BLaER1 treated with 17β-estradiol and CSF1 and Interleukin-3, amounts not matched to agents 10 nM and 100 nM (cell line): Measurements from ENCODE around the gene BAAT.

Experiments used
- H3K27ac ChIP-seq, 11 experiments: shearing (Covaris generic); formaldehyde crosslinking; 2 replicates each; pipeline ENCODE4 v1.8.1; 2022
- H3K27me3 ChIP-seq, 11 experiments: shearing (Covaris generic); formaldehyde crosslinking; 2 replicates each; pipeline ENCODE4 v1.8.1; 2022
- H3K36me3 ChIP-seq, 11 experiments: shearing (Covaris generic); formaldehyde crosslinking; 2 replicates each; pipeline ENCODE4 v1.8.1; 2022
- H3K4me1 ChIP-seq, 10 experiments: shearing (Covaris generic); formaldehyde crosslinking; 2 replicates each; pipeline ENCODE4 v1.8.1; 2022
- H3K4me2 ChIP-seq, 11 experiments: shearing (Covaris generic); formaldehyde crosslinking; 2 replicates each; pipeline ENCODE4 v1.8.1; 2022
- H3K4me3 ChIP-seq, 10 experiments: shearing (Covaris generic); formaldehyde crosslinking; 2 replicates each; pipeline ENCODE4 v1.8.1; 2022
- H3K9ac ChIP-seq, 11 experiments: shearing (Covaris generic); formaldehyde crosslinking; 2 replicates each; pipeline ENCODE4 v1.8.1; 2022
- H3K9me3 ChIP-seq, 11 experiments: shearing (Covaris generic); formaldehyde crosslinking; replicated peaks in 1 of 11; 2 replicates each; pipeline ENCODE4 v1.8.1; 2022
- H4K20me1 ChIP-seq, 11 experiments: shearing (Covaris generic); formaldehyde crosslinking; 2 replicates each; pipeline ENCODE4 v1.8.1; 2022
- Cebpa-rat ChIP-seq, 11 experiments: shearing (Covaris generic); IDR thresholded peaks; 2 replicates each; pipeline ENCODE4 v1.8.1; 2022

Gene BAAT

GRCh38 chr9:101418518-101419430, 34.0 kb upstream of the BAAT start:
- Histone ChIP-seq H3K4me3 (no peak overlapping the region), H3K9me3 (peaks cover 12 to 21% (median 19%) of the 10 kb centered on the region in 11 experiments; a peak in 21 of 22 replicates), H3K9ac (no peak overlapping the region), H3K27ac (peak overlapping the region in 7 of 11 experiments; percentile 16 to 60 (median 32); a peak in 9 of 22 replicates), H3K4me1 (peaks cover 15 to 23% (median 17%) of the 10 kb centered on the region in 10 experiments), H3K36me3 (peaks cover 3 to 17% (median 11%) of the 10 kb centered on the region in 11 experiments; a peak in 13 of 22 replicates), H3K27me3 (no peaks in the 10 kb centered on the region), H4K20me1 (no peaks in the 10 kb centered on the region), H3K4me2 (peak overlapping the region in 8 of 11 experiments; percentile 8 to 61 (median 48); a peak in 9 of 22 replicates)
- no peak for TF ChIP-seq Cebpa-rat (IDR thresholded peaks at IDR 0.05)

- H4K20me1 ChIP-seq, result no peaks in the 10 kb centered on the region
- peaks cover 3 to 25% (median 14%) of the 10 kb centered on the region in 11 experiments; a peak in 15 of 22 replicates for H3K36me3 ChIP-seq
- H3K4me1 ChIP-seq, result peaks cover 15 to 23% (median 17%) of the 10 kb centered on the region in 10 experiments
- H3K9ac ChIP-seq, result no peak overlapping the region
- H3K4me2 ChIP-seq, result peak overlapping the region; percentile 0 to 61 (median 46); a peak in 18 of 22 replicates
- peak in 2 of 11 experiments; percentile 21 to 24; a peak in 2 of 22 replicates for TF ChIP-seq Cebpa-rat (IDR thresholded peaks at IDR 0.05)
- no peak overlapping the region for H3K4me3 ChIP-seq
- peak overlapping the region in 5 of 11 experiments; percentile 20 to 60 (median 39); a peak in 8 of 22 replicates for H3K27ac ChIP-seq
- H3K27me3 ChIP-seq, result no peaks in the 10 kb centered on the region
- H3K9me3 ChIP-seq, result peaks cover 19 to 29% (median 26%) of the 10 kb centered on the region in 11 experiments
Measured at GRCh38 chr9:101417977-101418376, 33.2 kb upstream of the BAAT start.

- peaks cover 15 to 23% (median 17%) of the 10 kb centered on the region in 10 experiments for H3K4me1 ChIP-seq
- TF ChIP-seq Cebpa-rat (IDR thresholded peaks at IDR 0.05), result no peak
- peaks cover 3 to 30% (median 19%) of the 10 kb centered on the region in 11 experiments; a peak in 15 of 22 replicates for H3K36me3 ChIP-seq
- peaks cover 25 to 35% (median 31%) of the 10 kb centered on the region in 11 experiments for H3K9me3 ChIP-seq
- no peaks in the 10 kb centered on the region for H3K27me3 ChIP-seq
- H3K9ac ChIP-seq, result no peak overlapping the region
- H4K20me1 ChIP-seq, result no peaks in the 10 kb centered on the region
- H3K4me2 ChIP-seq, result peak overlapping the region in 10 of 11 experiments; percentile 0 to 61 (median 42); a peak in 16 of 22 replicates
- H3K4me3 ChIP-seq, result no peak overlapping the region
- peak overlapping the region in 5 of 11 experiments; percentile 20 to 47 (median 35); a peak in 8 of 22 replicates for H3K27ac ChIP-seq
Measured at GRCh38 chr9:101417389-101417788, 32.6 kb upstream of the BAAT start.

GRCh38 chr9:101415578-101415977, 30.8 kb upstream of the BAAT start:
- Histone ChIP-seq H3K4me2 (no peak overlapping the region), H4K20me1 (no peaks in the 10 kb centered on the region), H3K4me1 (peaks cover 15 to 25% (median 18%) of the 10 kb centered on the region in 10 experiments), H3K9ac (no peak overlapping the region), H3K27me3 (no peaks in the 10 kb centered on the region), H3K4me3 (no peak overlapping the region), H3K27ac (no peak overlapping the region), H3K36me3 (peaks cover 3 to 38% (median 31%) of the 10 kb centered on the region in 11 experiments; a peak in 19 of 22 replicates), H3K9me3 (peaks cover 43 to 53% (median 49%) of the 10 kb centered on the region in 11 experiments)
- TF ChIP-seq Cebpa-rat (IDR thresholded peaks at IDR 0.05), result no peak

GRCh38 chr9:101414839-101415238, 30.0 kb upstream of the BAAT start:
- no peak overlapping the region for H3K9ac ChIP-seq
- H4K20me1 ChIP-seq, result no peaks in the 10 kb centered on the region
- no peak overlapping the region for H3K4me3 ChIP-seq
- no peak overlapping the region for H3K4me2 ChIP-seq
- peaks cover 9 to 46% (median 38%) of the 10 kb centered on the region in 11 experiments; a peak in 21 of 22 replicates for H3K36me3 ChIP-seq
- H3K27ac ChIP-seq, result no peak overlapping the region
- H3K27me3 ChIP-seq, result no peaks in the 10 kb centered on the region
- H3K9me3 ChIP-seq, result peaks cover 51 to 61% (median 56%) of the 10 kb centered on the region in 11 experiments
- H3K4me1 ChIP-seq, result peaks cover 15 to 32% (median 20%) of the 10 kb centered on the region in 10 experiments
- no peak for TF ChIP-seq Cebpa-rat (IDR thresholded peaks at IDR 0.05)

- H3K9me3 ChIP-seq, result peaks cover 95 to 99% (median 97%) of the 10 kb centered on the region in 11 experiments
- H3K9ac ChIP-seq, result no peak overlapping the region
- H3K36me3 ChIP-seq, result peaks cover 63 to 89% (median 83%) of the 10 kb centered on the region in 11 experiments
- H3K4me3 ChIP-seq, result peak overlapping the region in 9 of 10 experiments; percentile 8 to 40 (median 30); a peak in 11 of 20 replicates
- peaks cover 0 to 11% (median 2%) of the 10 kb centered on the region in 10 experiments; a peak in 6 of 20 replicates for H3K4me1 ChIP-seq
- no peaks in the 10 kb centered on the region for H4K20me1 ChIP-seq
- H3K27me3 ChIP-seq, result no peaks in the 10 kb centered on the region
- TF ChIP-seq Cebpa-rat (IDR thresholded peaks at IDR 0.05), result no peak
- H3K4me2 ChIP-seq, result no peak overlapping the region
- no peak overlapping the region for H3K27ac ChIP-seq
Measured at GRCh38 chr9:101409079-101409477, 24.3 kb upstream of the BAAT start.

GRCh38 chr9:101408374-101409078, 23.7 kb upstream of the BAAT start:
- Histone ChIP-seq H3K27me3 (no peaks in the 10 kb centered on the region), H3K36me3 (peaks cover 68 to 92% (median 87%) of the 10 kb centered on the region in 11 experiments), H3K9ac (no peak overlapping the region), H3K27ac (no peak overlapping the region), H3K4me2 (no peak overlapping the region), H3K4me3 (peak overlapping the region; percentile 6 to 40 (median 29); a peak in 15 of 20 replicates), H3K4me1 (peaks cover 0 to 11% (median 2%) of the 10 kb centered on the region in 10 experiments; a peak in 6 of 20 replicates), H3K9me3 (peaks cover 97 to 100% (median 99%) of the 10 kb centered on the region in 11 experiments), H4K20me1 (no peaks in the 10 kb centered on the region)
- TF ChIP-seq Cebpa-rat (IDR thresholded peaks at IDR 0.05), result no peak

GRCh38 chr9:101403516-101404285, 18.9 kb upstream of the BAAT start:
- Histone ChIP-seq H4K20me1 (peaks cover 0 to 22% (median 0%) of the 10 kb centered on the region in 11 experiments; a peak in 6 of 22 replicates), H3K36me3 (peaks cover 85 to 89% (median 87%) of the 10 kb centered on the region in 11 experiments), H3K4me1 (peaks cover 13 to 32% (median 19%) of the 10 kb centered on the region in 10 experiments), H3K27me3 (no peaks in the 10 kb centered on the region), H3K4me2 (no peak overlapping the region), H3K4me3 (peak overlapping the region in 1 of 10 experiments; percentile 25; a peak in 3 of 20 replicates), H3K9me3 (peaks cover 69 to 85% (median 82%) of the 10 kb centered on the region in 11 experiments), H3K27ac (no peak overlapping the region), H3K9ac (no peak overlapping the region)
- TF ChIP-seq Cebpa-rat (IDR thresholded peaks at IDR 0.05), result no peak
